Measurements from ENCODE around the gene GJB3.

Gene GJB3

GRCh38 chr1:34745666-34746065, 35.3 kb upstream of the GJB3 start:
- Histone ChIP-seq H3K4me2 (ENCODE audit: low read length) (no peak overlapping the region), H3K4me1 (ENCODE audit: low read length) (no peaks in the 10 kb centered on the region), H3K9me3 (ENCODE audit: insufficient read depth, low read length) (no peaks in the 10 kb centered on the region), H3K27ac (ENCODE audit: low read length) (no peak overlapping the region), H3K27me3 (ENCODE audit: low read depth, low read length) (no peaks in the 10 kb centered on the region), H2AFZ (ENCODE audit: low read depth, low read length) (no peak overlapping the region), H3K4me3 (ENCODE audit: low read length) (no peak overlapping the region), H3K79me2 (ENCODE audit: low read length) (no peaks in the 10 kb centered on the region), H3K9ac (ENCODE audit: low read length) (no peak overlapping the region), H4K20me1 (ENCODE audit: insufficient read depth, low read length) (no peaks in the 10 kb centered on the region), H3K36me3 (replicated peaks; ENCODE audit: low read depth, low read length) (no peaks in the 10 kb centered on the region)
- TF ChIP-seq EZH2phosphoT487 (IDR thresholded peaks at IDR 0.05; ENCODE audit: low read depth): no peak
- TF ChIP-seq, protein P1, sequence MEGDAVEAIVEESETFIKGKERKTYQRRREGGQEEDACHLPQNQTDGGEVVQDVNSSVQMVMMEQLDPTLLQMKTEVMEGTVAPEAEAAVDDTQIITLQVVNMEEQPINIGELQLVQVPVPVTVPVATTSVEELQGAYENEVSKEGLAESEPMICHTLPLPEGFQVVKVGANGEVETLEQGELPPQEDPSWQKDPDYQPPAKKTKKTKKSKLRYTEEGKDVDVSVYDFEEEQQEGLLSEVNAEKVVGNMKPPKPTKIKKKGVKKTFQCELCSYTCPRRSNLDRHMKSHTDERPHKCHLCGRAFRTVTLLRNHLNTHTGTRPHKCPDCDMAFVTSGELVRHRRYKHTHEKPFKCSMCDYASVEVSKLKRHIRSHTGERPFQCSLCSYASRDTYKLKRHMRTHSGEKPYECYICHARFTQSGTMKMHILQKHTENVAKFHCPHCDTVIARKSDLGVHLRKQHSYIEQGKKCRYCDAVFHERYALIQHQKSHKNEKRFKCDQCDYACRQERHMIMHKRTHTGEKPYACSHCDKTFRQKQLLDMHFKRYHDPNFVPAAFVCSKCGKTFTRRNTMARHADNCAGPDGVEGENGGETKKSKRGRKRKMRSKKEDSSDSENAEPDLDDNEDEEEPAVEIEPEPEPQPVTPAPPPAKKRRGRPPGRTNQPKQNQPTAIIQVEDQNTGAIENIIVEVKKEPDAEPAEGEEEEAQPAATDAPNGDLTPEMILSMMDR (IDR thresholded peaks at IDR 0.05; ENCODE audit: low read depth, low read length): no peak

GRCh38 chr1:34746101-34746500, 34.9 kb upstream of the GJB3 start:
- Histone ChIP-seq H3K4me2 (ENCODE audit: low read length) (no peak overlapping the region), H3K4me3 (ENCODE audit: low read length) (no peak overlapping the region), H3K79me2 (ENCODE audit: low read length) (no peaks in the 10 kb centered on the region), H3K9ac (ENCODE audit: low read length) (no peak overlapping the region), H3K27me3 (ENCODE audit: low read depth, low read length) (no peaks in the 10 kb centered on the region), H3K36me3 (replicated peaks; ENCODE audit: low read depth, low read length) (no peaks in the 10 kb centered on the region), H3K9me3 (ENCODE audit: insufficient read depth, low read length) (no peaks in the 10 kb centered on the region), H2AFZ (ENCODE audit: low read depth, low read length) (no peak overlapping the region), H3K4me1 (ENCODE audit: low read length) (no peaks in the 10 kb centered on the region), H3K27ac (ENCODE audit: low read length) (no peak overlapping the region), H4K20me1 (ENCODE audit: insufficient read depth, low read length) (no peaks in the 10 kb centered on the region)
- TF ChIP-seq, protein P1 (IDR thresholded peaks at IDR 0.05; ENCODE audit: low read depth, low read length): no peak
- no peak for TF ChIP-seq EZH2phosphoT487 (IDR thresholded peaks at IDR 0.05; ENCODE audit: low read depth)

GRCh38 chr1:34746785-34747637, 34.0 kb upstream of the GJB3 start:
- Histone ChIP-seq H3K27me3 (ENCODE audit: low read depth, low read length) (no peaks in the 10 kb centered on the region), H2AFZ (ENCODE audit: low read depth, low read length) (no peak overlapping the region), H3K9ac (ENCODE audit: low read length) (no peak overlapping the region), H3K36me3 (replicated peaks; ENCODE audit: low read depth, low read length) (no peaks in the 10 kb centered on the region), H3K4me2 (ENCODE audit: low read length) (no peak overlapping the region), H3K4me3 (ENCODE audit: low read length) (no peak overlapping the region), H3K79me2 (ENCODE audit: low read length) (no peaks in the 10 kb centered on the region), H3K27ac (ENCODE audit: low read length) (no peak overlapping the region), H4K20me1 (ENCODE audit: insufficient read depth, low read length) (no peaks in the 10 kb centered on the region), H3K9me3 (ENCODE audit: insufficient read depth, low read length) (no peaks in the 10 kb centered on the region), H3K4me1 (ENCODE audit: low read length) (no peaks in the 10 kb centered on the region)
- TF ChIP-seq EZH2phosphoT487 (IDR thresholded peaks at IDR 0.05; ENCODE audit: low read depth): no peak
- TF ChIP-seq, protein P1 (IDR thresholded peaks at IDR 0.05; ENCODE audit: low read depth, low read length): no peak

GRCh38 chr1:34747638-34747941, 33.4 kb upstream of the GJB3 start:
- Histone ChIP-seq H3K79me2 (ENCODE audit: low read length) (no peaks in the 10 kb centered on the region), H4K20me1 (ENCODE audit: insufficient read depth, low read length) (no peaks in the 10 kb centered on the region), H3K4me1 (ENCODE audit: low read length) (no peaks in the 10 kb centered on the region), H3K9ac (ENCODE audit: low read length) (no peak overlapping the region), H3K27me3 (ENCODE audit: low read depth, low read length) (no peaks in the 10 kb centered on the region), H3K27ac (ENCODE audit: low read length) (no peak overlapping the region), H3K9me3 (ENCODE audit: insufficient read depth, low read length) (no peaks in the 10 kb centered on the region), H3K36me3 (replicated peaks; ENCODE audit: low read depth, low read length) (no peaks in the 10 kb centered on the region), H3K4me2 (ENCODE audit: low read length) (no peak overlapping the region), H2AFZ (ENCODE audit: low read depth, low read length) (no peak overlapping the region), H3K4me3 (ENCODE audit: low read length) (no peak overlapping the region)
- no peak for TF ChIP-seq EZH2phosphoT487 (IDR thresholded peaks at IDR 0.05; ENCODE audit: low read depth)
- TF ChIP-seq, protein P1 (IDR thresholded peaks at IDR 0.05; ENCODE audit: low read depth, low read length): no peak
